GM18508 (cell line): Measurements from ENCODE around the gene EFL1.
"Not testable (repeated sequence)": the region's sequence is repeated elsewhere in the genome, so short reads cannot be mapped to it uniquely, and the experiment has no call there.

ENCODE experiments used
- ATAC-seq: cut with Tn5 transposase; IDR thresholded peaks from one replicate; pipeline ENCODE4 v1.9.1; 2021; ENCODE audit warnings: moderate number of reproducible peaks; ENCODE audit not compliant: insufficient read depth, unreplicated experiment

The EFL1 gene

GRCh38 chr15:82282386-82282785, 19.9 kb upstream of the EFL1 start:
- ATAC-seq: not testable (repeated sequence)

DNA sequence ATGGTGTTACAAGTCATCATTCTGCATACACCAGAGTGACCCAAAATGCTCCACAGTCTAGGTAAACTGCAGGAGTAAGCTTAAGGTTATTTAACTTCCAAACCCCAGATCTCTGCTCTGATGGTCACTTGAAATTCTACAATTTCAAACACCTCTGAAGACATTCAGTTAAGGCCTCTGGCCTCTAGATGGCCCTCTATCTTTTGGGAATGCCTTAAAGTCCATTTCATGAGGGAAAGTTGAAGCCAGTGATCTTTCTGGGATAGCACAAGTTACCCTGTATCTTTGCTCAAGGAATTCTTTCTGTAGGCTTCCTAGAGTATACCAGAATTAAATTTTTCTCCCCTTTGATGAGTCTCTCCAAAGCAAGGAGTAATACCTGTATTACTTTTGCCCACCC, 18.7 kb upstream of the EFL1 start:
- not testable (repeated sequence) for ATAC-seq

- no peak for ATAC-seq
Measured at GRCh38 chr15:82275410-82275809, 12.9 kb upstream of the EFL1 start.

DNA sequence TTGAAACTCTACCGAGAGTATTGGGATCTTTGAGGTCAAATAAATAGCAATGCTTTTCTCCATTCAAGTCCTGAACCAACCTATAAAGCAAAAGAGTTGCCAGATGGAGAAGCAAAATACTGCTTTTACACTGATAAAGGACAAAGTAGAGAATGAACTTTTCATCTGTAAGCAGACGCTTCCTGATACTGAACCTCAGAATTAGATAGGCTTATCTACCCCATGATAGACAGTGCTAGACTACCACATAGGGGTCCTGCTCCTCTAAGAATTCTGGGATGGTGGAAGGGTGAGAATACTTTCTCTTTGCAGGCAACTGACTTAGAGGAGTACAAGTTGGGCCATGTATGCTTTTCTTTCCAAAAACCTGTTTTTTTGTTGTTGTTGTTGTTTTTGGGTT, 9.6 kb upstream of the EFL1 start:
- no peak for ATAC-seq

GRCh38 chr15:82268454-82268853, 5.9 kb upstream of the EFL1 start:
- not testable (repeated sequence) for ATAC-seq

DNA sequence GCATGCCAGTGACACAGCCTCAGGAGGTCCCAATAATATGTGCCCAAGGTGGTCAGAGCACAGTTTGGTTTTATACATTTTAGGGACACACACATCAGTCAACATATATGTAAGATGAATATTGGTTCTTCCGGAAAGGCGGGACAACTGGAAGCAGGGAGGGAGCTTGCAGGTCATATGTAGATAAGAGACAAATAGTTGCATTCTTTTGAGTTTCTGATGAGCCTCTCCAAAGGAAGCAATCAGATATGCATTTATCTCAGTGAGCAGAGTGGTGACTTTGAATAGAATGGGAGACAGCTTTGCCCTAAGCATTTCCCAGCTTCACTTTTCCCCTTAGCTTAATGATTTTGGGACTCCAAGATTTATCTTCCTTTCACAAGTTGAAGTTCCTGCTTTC, 4.6 kb upstream of the EFL1 start:
- not testable (repeated sequence) for ATAC-seq

GRCh38 chr15:82263350-82263749, 816 bp upstream of the EFL1 start:
- no peak for ATAC-seq

DNA sequence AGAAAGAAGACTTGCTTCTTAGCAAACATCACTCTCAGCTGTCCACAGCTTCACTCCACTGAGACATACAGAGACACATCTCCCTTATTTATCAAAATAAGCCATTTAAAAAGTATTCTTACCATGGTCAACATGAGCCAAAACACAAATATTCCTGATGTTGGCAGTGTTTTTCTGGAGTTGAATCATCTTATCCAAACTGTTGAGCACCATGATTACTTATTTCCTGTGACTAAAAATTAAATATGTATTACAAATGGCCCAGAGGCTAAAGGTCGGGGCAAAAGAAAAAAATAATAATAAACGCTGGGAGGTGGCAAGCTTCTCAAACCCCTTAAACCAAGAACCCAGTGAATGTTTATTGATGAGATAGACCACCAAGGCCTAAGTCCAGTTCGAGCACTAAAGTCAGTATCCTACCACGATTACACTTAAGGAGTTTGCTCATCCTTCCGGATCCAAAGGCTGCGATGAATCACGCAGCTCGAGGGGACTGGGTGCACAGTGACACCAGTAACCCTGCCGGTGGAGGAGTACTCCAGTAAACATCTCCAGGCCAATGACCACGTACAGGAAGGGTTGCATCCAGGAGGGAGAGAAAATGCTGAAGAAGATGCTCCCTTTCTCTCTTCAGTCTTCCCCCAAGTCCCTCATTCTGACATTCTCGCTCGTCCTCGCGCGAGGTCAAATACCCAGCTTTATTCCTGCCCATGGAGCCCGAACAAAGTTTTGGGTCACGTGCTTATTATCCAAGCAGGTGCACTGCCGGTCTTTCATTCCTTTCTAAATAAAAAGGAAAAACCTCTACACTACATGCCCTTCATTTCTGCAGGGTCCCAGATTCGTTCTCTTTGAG, 740 bp downstream of the EFL1 start:
- not testable (repeated sequence) for ATAC-seq

DNA sequence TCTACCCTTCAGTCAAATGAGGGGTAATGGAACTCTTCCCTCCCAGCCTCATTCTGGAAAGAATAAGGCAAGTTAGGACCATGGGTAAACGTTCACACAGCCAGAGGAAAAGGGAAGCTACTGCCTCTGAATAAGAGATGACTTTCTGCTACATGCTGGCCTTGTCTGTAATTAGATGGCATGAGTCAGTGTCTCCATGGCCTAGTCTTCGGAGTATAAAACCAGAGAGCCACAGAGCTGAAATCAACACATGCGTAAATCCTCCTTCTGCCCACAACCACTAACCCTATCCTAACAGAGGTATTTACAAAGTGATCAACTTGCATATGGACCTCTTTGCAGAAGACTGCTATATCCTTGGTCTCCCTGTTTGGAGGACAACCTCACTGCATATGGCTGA, 14.3 kb downstream of the EFL1 start:
- not testable (repeated sequence) for ATAC-seq

DNA sequence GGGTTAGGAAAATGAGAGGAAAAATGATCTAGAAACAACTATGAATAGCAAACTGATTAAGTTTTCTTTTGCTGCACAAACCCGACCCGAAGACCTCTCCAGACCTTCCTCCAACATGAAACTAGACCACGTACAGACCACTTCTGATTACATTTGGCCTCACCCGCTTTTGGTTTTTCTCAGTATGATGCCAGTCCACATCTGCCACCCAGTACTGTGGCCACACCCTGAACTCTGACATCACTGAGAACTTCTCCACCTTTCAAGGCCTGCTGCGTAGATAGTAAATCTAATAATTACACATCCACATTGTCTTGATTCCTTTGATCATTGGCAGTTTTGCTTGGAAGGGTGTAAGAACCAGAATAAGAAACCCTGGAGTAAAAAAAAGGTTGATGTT, 16.6 kb downstream of the EFL1 start:
- ATAC-seq: not testable (repeated sequence)

- not testable (repeated sequence) for ATAC-seq
Measured at GRCh38 chr15:82243644-82244043, 18.9 kb downstream of the EFL1 start.

GRCh38 chr15:82241836-82242499, 20.6 kb downstream of the EFL1 start:
- not testable (repeated sequence) for ATAC-seq

DNA sequence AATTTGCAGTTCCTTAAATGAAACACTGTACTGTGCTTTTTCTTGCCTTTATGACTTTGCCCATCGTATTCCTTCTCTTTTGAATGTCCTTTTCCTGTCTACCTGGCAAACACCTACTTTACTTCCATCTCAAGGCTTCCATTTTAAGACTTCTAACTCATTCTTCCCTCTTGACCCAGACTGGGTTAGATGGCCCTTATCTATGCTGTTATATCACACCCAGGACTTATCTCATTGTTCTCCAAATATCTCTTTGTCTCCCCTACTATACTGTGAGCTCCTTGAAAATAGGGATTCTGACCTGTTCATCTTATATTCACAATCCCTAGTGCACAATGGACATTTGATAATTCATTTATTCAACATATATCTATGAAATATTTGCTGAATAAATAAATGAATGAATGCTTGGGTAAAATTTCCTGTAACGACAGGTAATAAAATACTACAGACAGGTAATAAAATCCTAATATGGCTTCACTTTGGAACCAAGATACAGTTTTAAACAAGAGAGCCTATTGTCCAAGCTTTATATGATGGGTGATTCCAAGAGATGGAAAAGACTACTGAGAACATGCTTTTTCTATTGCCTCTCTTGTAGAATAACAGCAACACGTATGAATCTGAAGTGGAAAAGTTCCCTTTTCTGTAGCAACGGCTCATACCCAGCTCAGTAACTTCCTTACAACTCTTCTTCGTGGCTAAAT, 22.7 kb downstream of the EFL1 start:
- no peak for ATAC-seq

GRCh38 chr15:82237944-82238534, 24.5 kb downstream of the EFL1 start:
- not testable (repeated sequence) for ATAC-seq

DNA sequence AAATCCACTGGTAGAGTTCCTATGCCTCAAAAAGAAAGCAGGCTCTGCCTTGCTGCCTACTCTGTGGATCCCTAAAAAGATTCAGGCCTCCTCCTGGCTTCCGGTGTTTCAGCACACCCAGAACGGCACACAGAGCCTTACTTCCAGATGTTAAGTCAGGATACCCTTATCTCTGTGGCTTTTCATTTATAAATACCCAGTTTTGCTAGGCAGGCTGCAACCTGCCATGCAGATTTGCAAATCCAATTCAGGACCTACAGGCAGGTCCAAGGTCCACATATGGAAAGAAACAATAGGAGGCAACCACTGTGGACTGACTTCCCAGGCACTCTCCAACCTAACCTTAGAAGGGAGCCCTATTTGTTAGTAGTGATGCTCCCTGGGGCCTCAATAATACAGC, 30.7 kb downstream of the EFL1 start:
- ATAC-seq: no peak

- no peak for ATAC-seq
Measured at GRCh38 chr15:82231233-82231632, 31.3 kb downstream of the EFL1 start.

DNA sequence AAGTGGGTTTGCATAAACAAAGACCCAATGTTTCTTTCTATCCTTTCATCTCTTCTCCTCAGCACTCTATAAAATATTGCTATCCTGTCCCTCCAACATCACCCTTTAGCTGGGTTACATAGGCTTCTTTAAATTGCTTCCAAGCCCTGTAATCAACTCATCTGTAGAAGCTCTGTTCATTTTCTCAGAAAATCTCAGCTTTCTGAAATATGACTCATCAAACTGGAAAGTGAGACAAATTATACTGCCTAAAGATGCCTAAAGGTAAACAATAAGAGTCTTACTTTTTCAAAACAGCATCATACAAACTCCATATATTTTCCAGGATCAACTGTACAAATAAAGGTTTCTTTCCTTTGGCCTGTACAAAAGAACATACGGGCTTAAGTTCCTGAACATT, 33.8 kb downstream of the EFL1 start:
- no peak for ATAC-seq

GRCh38 chr15:82221535-82221934, 41.0 kb downstream of the EFL1 start:
- not testable (repeated sequence) for ATAC-seq

GRCh38 chr15:82216092-82216491, 46.4 kb downstream of the EFL1 start:
- not testable (repeated sequence) for ATAC-seq

GRCh38 chr15:82212201-82212600, 50.3 kb downstream of the EFL1 start:
- not testable (repeated sequence) for ATAC-seq
